Neural crest cell (in vitro differentiated cells): ENCODE measurements around the gene CACNA2D3. TPM values are rescaled to one million over a fixed set of nuclear protein-coding genes. Genes with fewer than 3 reads are reported as not detected.

Source experiments
- DNase-seq: peaks from one replicate; pipeline ENCODE4 v3.0.0; 2021; ENCODE audit warnings: low read depth, mixed read lengths, low spot score
- H3K27ac Mint-ChIP-seq: one replicate; pipeline ENCODE4 v1.8.0; 2021; ENCODE audit warnings: mild to moderate bottlenecking, mixed read lengths; ENCODE audit not compliant: unreplicated experiment
- H3K27me3 Mint-ChIP-seq: 2 replicates; pipeline ENCODE4 v1.8.0; 2021; ENCODE audit warnings: low read depth, mild to moderate bottlenecking, mixed read lengths
- H3K36me3 Mint-ChIP-seq: 2 replicates; pipeline ENCODE4 v1.8.0; 2021; ENCODE audit warnings: low read depth, mild to moderate bottlenecking, mixed read lengths
- H3K4me1 Mint-ChIP-seq: 2 replicates; pipeline ENCODE4 v1.8.0; 2021; ENCODE audit warnings: mixed read lengths
- H3K4me3 Mint-ChIP-seq: one replicate; pipeline ENCODE4 v1.8.0; 2021; ENCODE audit warnings: mild to moderate bottlenecking, mixed read lengths
- H3K9me3 Mint-ChIP-seq: 2 replicates; pipeline ENCODE4 v1.8.0; 2021; ENCODE audit warnings: mixed read lengths
- CTCF ChIP-seq: fragments of 200-600 bp; sonication (generic); conservative IDR thresholded peaks from 2 replicates; pipeline ENCODE4 v1.5.0; 2021; ENCODE audit warnings: antibody characterized with exemption, mild to moderate bottlenecking
- total RNA-seq: library from RNA; stranded (reverse); gene quantifications from 2 replicates; pipeline ENCODE4 v1.2.1, GENCODE V29; 2021

The CACNA2D3 gene
- total RNA-seq, 1 donor from 2014 or later: 0.82 TPM

- H3K4me3 Mint-ChIP-seq: no peak overlapping the region
These were observed 253.9 kb downstream of the CACNA2D3 start for GRCh38 chr3:54376142-54376807.

GRCh38 chr3:54376939-54377578, 254.7 kb downstream of the CACNA2D3 start:
- Mint-ChIP-seq H3K36me3 (no peaks in the 10 kb centered on the region), H3K4me3 (no peak overlapping the region), H3K9me3 (no peaks in the 10 kb centered on the region), H3K27ac (no peak overlapping the region), H3K27me3 (peaks cover 5% of the 10 kb centered on the region), H3K4me1 (no peaks in the 10 kb centered on the region)
- DNase-seq: no peak
- TF ChIP-seq CTCF: no peak

More at GRCh38 chr3:54376142-54376807, 253.9 kb downstream of the CACNA2D3 start:
- H3K36me3 Mint-ChIP-seq: no peaks in the 10 kb centered on the region
- no peak overlapping the region for H3K27ac Mint-ChIP-seq
- H3K27me3 Mint-ChIP-seq: peaks cover 5% of the 10 kb centered on the region
- no peak for DNase-seq
- no peaks in the 10 kb centered on the region for H3K4me1 Mint-ChIP-seq
- no peak for TF ChIP-seq CTCF
- no peaks in the 10 kb centered on the region for H3K9me3 Mint-ChIP-seq

GRCh38 chr3:54378184-54378583, 255.8 kb downstream of the CACNA2D3 start:
- Mint-ChIP-seq H3K27ac (no peak overlapping the region), H3K36me3 (no peaks in the 10 kb centered on the region), H3K4me1 (no peaks in the 10 kb centered on the region), H3K4me3 (no peak overlapping the region), H3K9me3 (no peaks in the 10 kb centered on the region), H3K27me3 (peaks cover 5% of the 10 kb centered on the region)
- DNase-seq: no peak
- no peak for TF ChIP-seq CTCF

GRCh38 chr3:54384279-54384678, 261.9 kb downstream of the CACNA2D3 start:
- H3K36me3 Mint-ChIP-seq: no peaks in the 10 kb centered on the region
- no peaks in the 10 kb centered on the region for H3K4me1 Mint-ChIP-seq
- DNase-seq: no peak
- H3K9me3 Mint-ChIP-seq: peaks cover 3% of the 10 kb centered on the region
- H3K27me3 Mint-ChIP-seq: peaks cover 5% of the 10 kb centered on the region
- no peak for TF ChIP-seq CTCF
- no peak overlapping the region for H3K4me3 Mint-ChIP-seq
- H3K27ac Mint-ChIP-seq: no peak overlapping the region

GRCh38 chr3:54390582-54390981, 268.2 kb downstream of the CACNA2D3 start:
- Mint-ChIP-seq H3K4me3 (no peak overlapping the region), H3K27ac (no peak overlapping the region), H3K4me1 (no peaks in the 10 kb centered on the region), H3K27me3 (no peaks in the 10 kb centered on the region), H3K36me3 (no peaks in the 10 kb centered on the region), H3K9me3 (peaks cover 3% of the 10 kb centered on the region)
- no peak for DNase-seq
- TF ChIP-seq CTCF: no peak
